ENCODE measurements around the gene OVCA2. TPM values are rescaled to one million over a fixed set of nuclear protein-coding genes. Genes with fewer than 3 reads are reported as not detected.
A peak's percentile ranks its signal among the peaks of the same experiment; 100 is the strongest.

The OVCA2 gene
- total RNA-seq (40.9 and 41.3 TPM in 2 replicates), polyA plus RNA-seq (84.2 and 102 TPM in 2 replicates), polyA minus RNA-seq (29.7 and 32.0 TPM in 2 replicates), Bru-seq, nascent RNA (percentile 53 among the genes with signal in this experiment), BruChase-seq, experiment 1, labeled RNA remaining after a 6-hour chase (percentile 83 among the genes with signal in this experiment), BruChase-seq, experiment 2, labeled RNA remaining after a 2-hour chase (percentile 81 among the genes with signal in this experiment)
- 62.0 and 68.4 TPM in 2 replicates for polyA plus RNA-seq (2011; cell fraction: cytosol; rRNA removed)
- polyA plus RNA-seq (2011; cell fraction: nucleus; rRNA removed) = 27.0 and 34.3 TPM in 2 replicates
- 40.7 and 40.8 TPM in 2 replicates for polyA plus RNA-seq (2012)
- 24.1 TPM for polyA minus RNA-seq (2011; cell fraction: cytosol; rRNA and poly(A)+ RNA removed)
- polyA minus RNA-seq (2011; cell fraction: nucleus; rRNA and poly(A)+ RNA removed) = 4.8 and 6.6 TPM in 2 replicates
- long read RNA-seq, transcript OVCA2-201 (2 exons, 1,122 nt) = major isoform, 200 of 200 reads
- long read RNA-seq, partial matches to known transcripts = 0 of 200 reads
- long read RNA-seq, other reads (novel, unspliced or antisense) = 0 of 200 reads

GRCh38 chr17:2041561-2042389 is at the start of gene OVCA2:
Gene OVCA2, plus strand, starts transcription at chr17:2042022. Its CDS starts 26 bp downstream, at chr17:2042048.
- Histone ChIP-seq H2AFZ (ENCODE audit: low read depth, low read length) (peak within 1 kb of the TSS; percentile 95), H3K36me3 (ENCODE audit: control insufficient read depth in 2 of 2, extremely low read depth in 1 of 2, insufficient read depth in 2 of 2, low read length in 2 of 2) (peaks cover 5 to 18% of the 10 kb centered on the region in 2 experiments), H3K79me2 (ENCODE audit: control insufficient read depth, insufficient read depth, low read length) (peaks cover 17% of the 10 kb centered on the region), H4K20me1 (replicated peaks; ENCODE audit: control insufficient read depth, extremely low read depth, insufficient read depth, low read length) (no peaks in the 10 kb centered on the region), H3K27ac (ENCODE audit: insufficient read depth, low read depth, low read length) (peak within 1 kb of the TSS; percentile 80), H3K27me3 (ENCODE audit: control insufficient read depth in 2 of 2, insufficient read depth in 2 of 2, low read length in 2 of 2) (no peaks in the 10 kb centered on the region), H3K9me1 (replicated peaks; ENCODE audit: control insufficient read depth, extremely low read depth, insufficient read depth, low read length) (no peaks in the 10 kb centered on the region), H3K9me3 (replicated peaks; ENCODE audit: control insufficient read depth, insufficient read depth, low read length) (no peaks in the 10 kb centered on the region), H3K4me3 (replicated peaks in 1 of 3; ENCODE audit: insufficient read depth in 1 of 3, low read depth in 1 of 3, low read length in 3 of 3) (peak within 1 kb of the TSS; percentile 50 to 90 (median 80)), H3K4me2 (ENCODE audit: insufficient read depth, low read length) (peak within 1 kb of the TSS; percentile 86), H3K4me1 (ENCODE audit: control insufficient read depth, extremely low read depth, insufficient read depth, low read length) (peaks cover 7% of the 10 kb centered on the region), H3K9ac (replicated peaks; ENCODE audit: extremely low read depth, insufficient read depth, low read length) (peak within 1 kb of the TSS; percentile 92)
- DNase-seq (ENCODE audit: low read depth, low spot score) = peak; percentile 93
- POLR2A ChIA-PET = no interaction called here
- peak; percentile 90 for TF ChIP-seq POLR2AphosphoS5 (IDR thresholded peaks at IDR 0.05; ENCODE audit: insufficient read depth, low read depth, low read length)
- peak; percentile 45 to 60 for TF ChIP-seq CTCF (IDR thresholded peaks at IDR 0.05; ENCODE audit: extremely low read depth in 1 of 2, insufficient read depth in 1 of 2, low read depth in 1 of 2, low read length in 2 of 2)
- TF ChIP-seq POLR2A (IDR thresholded peaks at IDR 0.05; ENCODE audit: low read depth, low read length) = peak; percentile 87
- TF ChIP-seq FOS (IDR thresholded peaks at IDR 0.05; ENCODE audit: borderline replicate concordance, insufficient read depth, low read length) = no peak
- no TSS peak for BruUV-seq (replicated peaks)
- CTCF ChIA-PET = interaction anchor here (0.8 to 2.7 kb wide), 5 partner anchors 13 to 203 kb away, joined by 3 to 20 read pairs (median 3); partner anchors contain the start of gene RTN4RL1
- FAIRE-seq = peak; percentile 96
- dilution Hi-C loops (cut with MboI; ENCODE audit: extremely low pct_ligation_motif_present, low sequenced_read_pairs) (no loop called here), intact Hi-C loops (cut with micrococcal nuclease) (loop anchor here (1.0 kb wide), 1 partner anchor 11 kb away; the partner anchor contains the start of gene DPH1)

Measured in endothelial cell of umbilical vein (primary cell).